GM19455 (cell line): ENCODE measurements around the gene DCTN2.
"Not testable (repeated sequence)": the region's sequence is repeated elsewhere in the genome, so short reads cannot be mapped to it uniquely, and the experiment has no call there.

Experiments used
- ATAC-seq: cut with Tn5 transposase; IDR thresholded peaks from one replicate; pipeline ENCODE4 v1.9.1; 2021; ENCODE audit not compliant: unreplicated experiment

The DCTN2 gene

DNA sequence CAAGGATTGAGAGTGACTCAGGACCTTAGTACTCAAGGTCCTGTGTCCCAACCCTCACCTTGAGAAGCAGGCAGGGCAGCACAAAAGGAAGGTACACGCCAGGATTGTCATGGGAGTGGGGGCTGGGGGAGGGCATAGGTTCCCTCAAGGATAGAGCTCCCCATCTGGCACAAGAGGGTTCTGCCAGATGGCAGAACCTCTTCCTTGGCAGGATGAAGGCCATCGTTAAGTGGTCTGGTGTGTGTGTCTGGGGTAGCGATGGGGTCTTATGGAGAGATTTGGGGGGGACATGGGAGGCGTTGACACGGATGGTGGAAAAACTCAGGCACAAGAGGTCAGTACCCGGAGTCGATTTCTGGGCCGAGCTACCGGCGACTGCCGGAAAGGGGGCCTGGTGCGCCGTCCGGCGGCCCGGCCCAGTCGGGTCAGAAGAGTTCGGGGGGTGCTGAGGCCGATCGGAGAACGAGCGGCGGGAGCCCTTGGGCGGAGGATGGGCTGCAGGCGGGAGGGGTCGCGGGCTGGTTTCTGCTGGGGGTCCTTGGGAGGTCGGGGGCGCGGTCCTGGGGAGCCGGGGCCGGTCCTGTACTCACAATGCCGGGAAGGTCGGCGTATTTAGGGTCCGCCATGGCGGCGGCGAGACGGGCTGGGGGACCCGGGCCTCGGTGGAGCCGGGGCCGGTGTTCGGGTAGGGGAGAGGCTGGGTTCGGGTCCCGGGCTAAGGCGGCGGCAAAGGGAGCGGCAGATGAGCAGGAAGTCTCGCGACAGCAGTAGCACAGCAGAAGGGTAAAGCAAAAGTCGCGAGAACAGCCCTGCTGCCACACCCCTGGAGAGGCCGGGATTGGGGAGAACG, at the start of gene DCTN2:
Gene DCTN2, minus strand, starts transcription at position 755 of the 850 bp plus-strand sequence. Its CDS starts 129 bp downstream, at position 626.
- peak; percentile 97 for ATAC-seq

- no peak for ATAC-seq
Measured at GRCh38 chr12:57593187-57593586, 46.2 kb upstream of the DCTN2 start.

DNA sequence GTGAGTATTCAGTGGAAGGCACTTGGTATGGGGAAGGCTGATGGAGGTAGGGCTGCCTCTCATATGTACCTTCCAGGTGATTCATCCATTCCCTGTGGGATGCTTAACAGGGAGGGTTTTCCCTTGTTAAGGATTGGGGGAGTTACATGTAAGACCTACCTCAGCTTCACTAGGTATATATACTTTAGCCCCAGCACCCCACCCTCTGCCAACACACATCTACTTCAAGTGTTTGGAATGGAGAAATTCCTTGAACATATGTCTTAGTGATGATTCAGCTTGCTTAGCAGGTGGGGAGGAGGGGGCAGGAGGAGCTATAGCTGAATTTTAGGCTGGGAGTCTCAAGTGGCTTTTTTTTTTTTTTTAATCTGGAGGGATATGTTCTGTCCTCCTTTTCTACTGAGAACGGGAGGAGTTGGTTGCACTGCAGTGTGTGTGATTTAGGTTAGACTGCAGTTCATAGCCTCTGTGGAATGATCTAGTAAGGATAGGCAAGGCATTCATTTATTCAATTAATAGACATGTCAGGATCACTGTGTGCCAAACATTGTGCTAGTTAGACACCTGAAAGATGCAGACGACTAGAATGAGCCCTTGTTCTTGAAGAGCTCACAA, 45.7 kb upstream of the DCTN2 start:
- no peak for ATAC-seq

DNA sequence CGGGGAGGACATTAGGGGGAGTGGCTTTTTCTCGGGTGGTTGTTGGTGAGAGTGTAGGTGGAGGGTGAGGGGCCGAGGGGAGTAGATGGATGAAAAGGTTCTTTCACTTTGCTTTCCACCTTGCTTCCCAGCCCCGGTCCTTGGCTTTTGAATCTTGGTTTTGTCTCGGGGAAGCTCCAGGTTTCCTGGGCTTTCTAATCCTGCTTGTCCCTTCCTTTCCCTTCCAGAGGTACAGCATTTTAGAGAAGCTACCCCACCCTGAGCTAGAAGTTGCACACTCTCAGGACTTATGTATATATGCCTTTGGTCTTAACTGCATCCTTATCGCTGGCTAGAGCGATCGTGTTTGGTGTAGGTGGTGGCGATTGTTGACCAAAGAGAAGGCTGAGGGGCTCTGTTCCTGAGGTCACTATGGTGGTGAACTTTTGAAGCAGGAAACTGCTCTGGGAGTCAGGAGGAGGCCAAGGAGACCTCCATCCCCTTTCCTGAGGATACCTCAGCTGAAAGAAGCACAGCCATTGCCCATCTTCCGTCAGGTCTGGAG, 44.9 kb upstream of the DCTN2 start:
- no peak for ATAC-seq

GRCh38 chr12:57590864-57591781, 44.1 kb upstream of the DCTN2 start, which contains the start of gene PIP4K2C:
Gene PIP4K2C (plus strand): TSS chr12:57591192. CDS start chr12:57591290, 98 bp downstream.
- ATAC-seq, result peak; percentile 93

DNA sequence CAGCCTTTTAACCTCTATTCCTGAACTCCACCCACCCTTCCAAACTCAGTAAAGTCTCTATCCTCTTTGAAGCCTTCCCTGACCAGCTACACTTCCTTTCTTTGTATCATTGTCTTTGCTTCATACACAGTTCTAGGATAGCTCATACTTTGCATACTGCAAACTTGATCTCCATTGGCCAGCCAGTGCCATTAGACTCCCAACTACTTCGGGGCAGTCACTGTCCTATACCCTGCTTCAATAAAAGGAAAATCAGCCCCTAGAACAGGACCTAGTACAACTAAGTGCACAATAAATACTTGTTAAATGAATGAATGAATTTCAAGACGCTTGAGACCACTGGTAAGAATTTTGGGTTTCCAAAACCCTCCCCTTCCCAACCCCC, 43.5 kb upstream of the DCTN2 start:
- ATAC-seq, result no peak

GRCh38 chr12:57588951-57589610, 42.1 kb upstream of the DCTN2 start:
- ATAC-seq, result not testable (repeated sequence)

DNA sequence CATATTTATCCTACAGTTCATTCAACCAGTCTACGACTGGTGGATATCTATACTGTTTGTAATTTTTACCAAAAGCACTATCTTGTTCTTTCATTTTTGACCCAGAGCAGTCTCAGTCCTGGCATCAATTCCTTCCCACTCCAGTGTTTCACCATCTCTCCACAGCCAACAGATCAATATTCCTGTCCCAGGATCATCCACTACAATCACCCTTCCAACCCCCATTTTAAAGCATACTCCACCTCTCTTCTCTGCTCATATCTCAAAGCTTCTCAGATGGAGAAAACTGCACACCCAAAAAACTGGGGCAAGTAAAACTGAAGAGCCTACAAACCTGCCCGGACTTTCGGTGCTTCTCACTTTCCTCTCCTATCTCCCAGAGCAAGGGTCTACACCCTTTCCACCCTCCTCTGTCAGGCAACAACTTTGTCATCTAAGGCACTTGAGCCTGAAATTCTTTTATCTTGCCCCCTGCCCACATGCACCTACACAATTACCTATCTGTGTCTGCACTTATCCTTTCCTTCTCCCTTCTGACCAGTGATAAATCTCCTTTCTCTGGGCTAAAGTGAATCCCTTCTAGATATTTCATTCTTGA, 39.9 kb upstream of the DCTN2 start:
- no peak for ATAC-seq

- ATAC-seq, result no peak
Measured at GRCh38 chr12:57586128-57586527, 39.1 kb upstream of the DCTN2 start.

DNA sequence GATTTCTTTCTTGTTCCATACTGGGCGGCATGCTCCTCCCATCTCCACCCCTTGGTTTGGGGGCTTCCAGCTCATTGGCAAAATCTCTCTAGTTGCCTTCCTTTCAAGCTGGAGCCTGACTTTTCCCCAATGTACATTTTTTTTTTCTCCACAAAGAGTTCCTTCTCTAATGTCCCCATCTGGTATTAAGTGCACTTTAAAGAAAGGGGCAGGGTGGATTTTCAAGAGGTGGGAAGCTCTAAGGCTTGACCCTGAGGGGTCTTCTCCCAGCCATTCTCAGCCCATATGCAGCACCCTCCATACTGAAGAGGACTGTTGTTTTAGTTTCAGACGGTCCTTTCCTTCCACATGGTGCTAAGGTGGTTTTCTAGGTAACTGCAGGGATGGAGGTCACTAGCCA, 38.2 kb upstream of the DCTN2 start:
- ATAC-seq, result no peak

DNA sequence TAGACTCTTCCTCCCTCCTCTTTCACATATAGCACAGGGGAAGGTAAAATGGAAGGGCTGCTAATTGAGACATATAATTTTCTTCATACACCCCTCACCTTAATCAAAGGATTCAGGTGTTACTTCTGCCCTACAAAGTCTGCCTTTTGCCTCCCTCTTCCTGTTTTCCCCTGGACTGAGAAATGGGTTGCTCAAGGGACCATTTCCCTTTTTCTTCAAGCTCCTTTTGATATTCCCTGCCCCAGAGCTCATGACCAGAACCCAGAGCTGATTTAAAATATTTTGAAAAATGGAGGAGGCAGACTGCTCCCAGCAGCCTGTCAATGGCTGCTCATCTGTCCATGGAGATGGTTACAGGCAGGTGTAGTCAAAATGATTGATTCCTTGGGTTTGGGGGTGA, 37.7 kb upstream of the DCTN2 start:
- ATAC-seq, result no peak

DNA sequence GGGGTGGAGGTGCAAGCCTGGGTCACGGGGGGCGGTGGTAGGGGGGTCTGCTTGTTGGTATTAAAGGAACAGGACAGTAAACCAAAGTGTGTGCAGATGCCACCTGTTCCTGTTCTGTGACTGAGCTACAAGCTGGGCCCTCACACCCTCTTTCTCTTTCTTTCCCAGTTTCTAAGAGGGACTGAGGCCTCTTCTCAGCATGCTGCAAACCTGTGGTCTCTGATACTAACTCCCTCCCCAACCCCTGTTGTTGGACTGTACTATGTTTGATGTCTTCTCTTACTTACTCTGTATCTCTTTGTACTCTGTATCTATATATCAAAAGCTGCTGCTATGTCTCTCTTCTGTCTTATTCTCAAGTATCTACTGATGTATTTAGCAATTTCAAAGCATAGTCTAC, 37.1 kb upstream of the DCTN2 start:
- ATAC-seq, result no peak

DNA sequence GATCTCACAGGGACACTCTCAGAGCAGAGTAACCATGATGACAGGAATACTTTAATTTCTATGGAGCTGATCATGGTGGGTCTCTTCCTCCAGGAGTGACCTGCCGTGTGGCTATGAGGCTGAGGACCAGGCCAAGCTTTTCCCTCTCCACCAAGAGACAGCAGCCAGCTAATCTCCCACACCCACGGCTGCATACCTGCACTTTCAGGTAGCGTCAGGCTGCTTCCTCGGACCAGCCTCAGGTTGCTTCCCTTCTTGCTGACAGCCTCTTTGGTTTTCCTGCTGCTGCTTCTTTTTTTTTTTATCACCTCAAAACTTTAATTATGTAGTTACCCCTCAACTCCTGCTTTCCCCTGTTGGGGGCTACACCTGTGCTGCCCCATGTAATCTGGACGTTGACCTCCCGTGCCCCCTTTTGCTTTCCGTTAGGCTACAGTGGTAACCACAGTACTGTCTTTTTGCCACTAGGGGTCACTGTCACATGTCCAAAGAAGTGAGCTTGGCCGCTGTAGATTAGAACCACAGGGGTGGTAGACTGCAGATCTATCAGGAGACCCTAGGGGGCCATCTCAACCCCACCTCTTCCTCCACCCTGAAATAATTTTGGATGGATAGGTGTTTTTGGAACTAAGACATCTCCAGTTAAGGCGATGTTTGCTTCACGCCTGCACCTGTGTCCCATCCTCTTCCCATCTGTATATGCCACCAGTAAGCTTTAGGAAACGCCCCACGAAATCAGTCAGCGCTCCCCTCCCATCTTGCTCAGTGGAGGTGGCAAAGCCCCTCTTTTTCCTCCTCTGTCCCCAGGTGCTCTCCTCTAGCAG, 36.2 kb upstream of the DCTN2 start:
- ATAC-seq, result peak; percentile 99

GRCh38 chr12:57582440-57582839, 35.4 kb upstream of the DCTN2 start:
- ATAC-seq, result no peak

DNA sequence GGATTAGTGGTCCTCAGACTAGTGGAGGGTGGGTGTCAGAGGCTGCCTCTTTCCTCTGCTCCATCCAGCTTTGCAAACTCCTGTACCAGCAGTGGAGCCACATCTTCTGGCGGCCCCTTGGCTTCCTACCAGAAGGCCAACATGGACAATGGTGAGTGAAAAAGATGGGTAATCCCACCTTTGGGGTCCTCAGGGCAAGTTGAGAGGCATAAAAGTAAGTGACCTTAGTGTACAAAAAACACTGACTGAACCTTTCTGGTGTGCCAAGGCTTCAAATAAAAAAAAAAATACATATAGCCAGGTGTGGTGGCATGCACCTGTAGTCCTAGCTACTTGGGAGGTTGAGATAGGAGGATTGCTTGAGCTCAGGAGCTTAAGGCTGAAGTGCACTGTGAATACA, 34.8 kb upstream of the DCTN2 start:
- ATAC-seq, result no peak

DNA sequence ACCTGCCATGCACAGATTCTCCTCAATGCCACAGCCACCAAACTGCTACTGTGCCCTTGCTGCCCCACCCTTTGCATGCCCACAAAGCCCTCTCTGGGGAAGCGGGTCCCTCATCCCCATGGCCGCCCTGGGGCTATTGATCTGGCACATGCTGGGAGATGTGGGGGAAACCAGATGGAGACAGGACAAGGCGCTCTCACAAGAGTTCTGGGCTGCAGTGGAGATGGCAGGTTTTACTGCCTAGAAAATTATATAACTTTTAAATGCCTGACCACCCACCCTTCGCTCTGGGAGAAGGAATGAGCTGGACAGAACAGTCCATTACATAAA, 33.4 kb upstream of the DCTN2 start:
- no peak for ATAC-seq

DNA sequence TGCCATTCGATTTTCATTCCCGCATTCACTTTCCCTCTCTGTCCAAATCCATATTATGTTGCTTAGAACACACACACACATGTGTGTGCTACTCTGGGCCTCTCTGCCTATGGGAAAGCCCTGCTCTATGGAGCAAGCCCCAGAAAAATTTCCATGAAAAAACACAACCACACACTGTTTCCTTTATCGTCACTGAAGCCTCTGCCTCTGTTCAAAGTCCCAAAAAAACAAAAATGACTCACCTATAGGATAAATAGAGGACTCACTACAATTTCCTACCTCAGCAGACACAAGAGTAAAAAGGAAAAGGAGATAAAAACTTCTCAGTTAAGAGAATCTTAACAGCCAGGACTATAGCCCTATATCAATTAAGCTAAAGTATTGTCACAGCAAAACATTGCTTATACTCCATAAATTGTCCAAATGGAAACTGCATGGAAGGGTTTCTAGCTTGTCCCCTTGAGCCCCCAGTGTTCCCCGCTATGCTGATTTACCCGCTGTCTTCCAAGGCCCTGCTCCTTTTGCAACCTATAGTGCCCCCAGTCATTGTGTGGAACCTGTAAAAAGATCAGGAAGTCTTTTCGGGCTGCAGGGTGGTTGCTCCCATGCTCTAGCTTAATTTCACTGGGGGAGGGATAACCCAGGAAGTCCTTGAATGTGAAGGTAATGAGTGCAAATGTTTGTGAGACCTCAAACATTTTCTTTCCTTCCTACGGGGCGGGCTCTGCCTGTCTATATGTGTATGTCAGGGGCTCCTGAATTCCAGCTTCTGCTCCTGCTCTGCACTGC, 32.9 kb upstream of the DCTN2 start:
- ATAC-seq, result no peak

GRCh38 chr12:57579011-57579410, 32.0 kb upstream of the DCTN2 start:
- no peak for ATAC-seq
